Endothelial cell (in vitro differentiated cells): Measurements from ENCODE around the gene RNF167. TPM values are rescaled to one million over a fixed set of nuclear protein-coding genes. Genes with fewer than 3 reads are reported as not detected.
A peak's percentile ranks its signal among the peaks of the same experiment; 100 is the strongest.

Experiments used
- DNase-seq: peaks from one replicate; pipeline ENCODE4 v3.0.0; 2021; ENCODE audit warnings: low spot score
- H3K27ac Mint-ChIP-seq: one replicate; pipeline ENCODE4 v1.8.0; 2021; ENCODE audit warnings: mixed read lengths, inconsistent platforms; ENCODE audit not compliant: unreplicated experiment
- H3K27me3 Mint-ChIP-seq: one replicate; pipeline ENCODE4 v1.8.0; 2021; ENCODE audit warnings: mild to moderate bottlenecking, moderate library complexity, mixed read lengths, inconsistent platforms; ENCODE audit not compliant: unreplicated experiment
- H3K36me3 Mint-ChIP-seq: one replicate; pipeline ENCODE4 v1.8.0; 2021; ENCODE audit warnings: mild to moderate bottlenecking, low read depth, mixed read lengths, inconsistent platforms; ENCODE audit not compliant: unreplicated experiment
- H3K4me1 Mint-ChIP-seq: one replicate; pipeline ENCODE4 v1.8.0; 2021; ENCODE audit warnings: mild to moderate bottlenecking, mixed read lengths, inconsistent platforms; ENCODE audit not compliant: unreplicated experiment
- H3K4me3 Mint-ChIP-seq: one replicate; pipeline ENCODE4 v1.8.0; 2021; ENCODE audit warnings: mild to moderate bottlenecking, mixed read lengths, inconsistent platforms; ENCODE audit not compliant: unreplicated experiment
- H3K9me3 Mint-ChIP-seq: one replicate; pipeline ENCODE4 v1.8.0; 2021; ENCODE audit warnings: mixed read lengths, inconsistent platforms; ENCODE audit not compliant: unreplicated experiment
- total RNA-seq: library from RNA; stranded (reverse); fragmentation: NEBNext Ultra II Directional; extraction: Animal tissue kit (Norgen Biotek cat#: 25700); gene quantifications from one replicate; pipeline ENCODE4 v1.2.1, GENCODE V29; 2021; ENCODE audit not compliant: unreplicated experiment
- TF ChIP-seq, protein P1 (sequence below): fragments of 200-600 bp; sonication (generic); IDR thresholded peaks from one replicate; pipeline ENCODE4 v1.5.0; 2021; ENCODE audit warnings: antibody characterized with exemption; ENCODE audit not compliant: unreplicated experiment

RNF167 gene
- total RNA-seq, 1 donor from 2014 or later, result 92.3 TPM

DNA sequence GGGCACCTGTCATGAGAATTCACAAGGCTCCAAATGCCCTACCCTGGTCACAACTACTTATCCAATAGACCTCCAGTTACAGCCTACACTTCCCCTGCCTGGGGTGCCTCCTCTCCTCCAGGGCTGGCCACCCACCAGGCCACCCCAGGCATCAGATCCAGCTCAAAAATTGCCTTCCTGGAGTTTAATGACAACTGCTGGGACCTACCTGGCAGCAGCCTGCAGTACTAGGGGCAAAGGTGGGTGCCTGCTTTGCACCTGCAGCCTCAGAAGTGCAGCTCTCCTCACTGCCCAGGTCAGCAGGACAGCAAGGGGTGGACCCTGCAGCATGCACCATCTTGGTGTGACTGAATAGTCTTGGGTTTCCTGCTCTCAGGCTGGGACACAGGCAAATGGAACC, 4.4 kb upstream of the RNF167 start:
- Mint-ChIP-seq H3K36me3 (peaks cover 13% of the 10 kb centered on the region), H3K4me3 (no peak overlapping the region), H3K27me3 (peaks cover 14% of the 10 kb centered on the region), H3K4me1 (peaks cover 23% of the 10 kb centered on the region), H3K27ac (no peak overlapping the region), H3K9me3 (no peaks in the 10 kb centered on the region)
- TF ChIP-seq, protein P1, sequence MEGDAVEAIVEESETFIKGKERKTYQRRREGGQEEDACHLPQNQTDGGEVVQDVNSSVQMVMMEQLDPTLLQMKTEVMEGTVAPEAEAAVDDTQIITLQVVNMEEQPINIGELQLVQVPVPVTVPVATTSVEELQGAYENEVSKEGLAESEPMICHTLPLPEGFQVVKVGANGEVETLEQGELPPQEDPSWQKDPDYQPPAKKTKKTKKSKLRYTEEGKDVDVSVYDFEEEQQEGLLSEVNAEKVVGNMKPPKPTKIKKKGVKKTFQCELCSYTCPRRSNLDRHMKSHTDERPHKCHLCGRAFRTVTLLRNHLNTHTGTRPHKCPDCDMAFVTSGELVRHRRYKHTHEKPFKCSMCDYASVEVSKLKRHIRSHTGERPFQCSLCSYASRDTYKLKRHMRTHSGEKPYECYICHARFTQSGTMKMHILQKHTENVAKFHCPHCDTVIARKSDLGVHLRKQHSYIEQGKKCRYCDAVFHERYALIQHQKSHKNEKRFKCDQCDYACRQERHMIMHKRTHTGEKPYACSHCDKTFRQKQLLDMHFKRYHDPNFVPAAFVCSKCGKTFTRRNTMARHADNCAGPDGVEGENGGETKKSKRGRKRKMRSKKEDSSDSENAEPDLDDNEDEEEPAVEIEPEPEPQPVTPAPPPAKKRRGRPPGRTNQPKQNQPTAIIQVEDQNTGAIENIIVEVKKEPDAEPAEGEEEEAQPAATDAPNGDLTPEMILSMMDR, result no peak
- DNase-seq, result no peak

DNA sequence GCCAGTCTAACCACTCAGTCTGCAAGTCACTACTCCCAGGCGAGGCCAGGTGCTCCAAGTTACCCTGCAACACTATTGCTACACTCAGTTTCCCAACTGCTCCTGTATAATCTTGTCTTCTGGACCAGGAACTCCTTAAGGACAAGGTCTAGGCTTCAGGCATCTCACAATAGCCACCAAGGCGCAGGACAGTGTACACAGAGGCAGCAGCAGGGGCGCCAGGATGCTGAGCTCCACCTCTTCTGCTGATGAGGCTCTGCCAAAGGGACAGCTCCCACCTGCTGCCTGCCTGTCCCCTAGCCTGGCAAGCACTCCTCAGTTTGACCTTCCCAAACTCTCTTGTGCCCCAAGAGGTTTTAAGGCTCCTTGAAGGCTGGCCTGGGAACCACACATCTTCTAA, 3.6 kb upstream of the RNF167 start:
- no peak for DNase-seq
- Mint-ChIP-seq H3K27ac (no peak overlapping the region), H3K4me3 (no peak overlapping the region), H3K4me1 (peaks cover 28% of the 10 kb centered on the region), H3K9me3 (no peaks in the 10 kb centered on the region), H3K27me3 (peaks cover 14% of the 10 kb centered on the region), H3K36me3 (peaks cover 11% of the 10 kb centered on the region)
- TF ChIP-seq, protein P1, result no peak

GRCh38 chr17:4937553-4937952, 2.5 kb upstream of the RNF167 start:
- Mint-ChIP-seq H3K4me1 (peaks cover 34% of the 10 kb centered on the region), H3K9me3 (no peaks in the 10 kb centered on the region), H3K36me3 (peaks cover 12% of the 10 kb centered on the region), H3K4me3 (no peak overlapping the region), H3K27ac (no peak overlapping the region), H3K27me3 (peaks cover 19% of the 10 kb centered on the region)
- no peak for DNase-seq
- TF ChIP-seq, protein P1, result no peak

- TF ChIP-seq, protein P1, result no peak
- Mint-ChIP-seq H3K27ac (no peak overlapping the region), H3K4me3 (peak overlapping the region; percentile 97), H3K27me3 (peaks cover 21% of the 10 kb centered on the region), H3K4me1 (peaks cover 31% of the 10 kb centered on the region), H3K36me3 (peaks cover 16% of the 10 kb centered on the region), H3K9me3 (no peaks in the 10 kb centered on the region)
- no peak for DNase-seq
These were observed 2.0 kb upstream of the RNF167 start for GRCh38 chr17:4938069-4938491.

- TF ChIP-seq, protein P1, result no peak
- Mint-ChIP-seq H3K4me3 (peak overlapping the region; percentile 97), H3K9me3 (no peaks in the 10 kb centered on the region), H3K36me3 (peaks cover 18% of the 10 kb centered on the region), H3K4me1 (peaks cover 27% of the 10 kb centered on the region), H3K27ac (peak overlapping the region; percentile 90), H3K27me3 (peaks cover 19% of the 10 kb centered on the region)
- no peak for DNase-seq
These were observed 1.2 kb upstream of the RNF167 start for GRCh38 chr17:4938688-4939545.
